BLaER1 treated with 17β-estradiol and CSF1 and Interleukin-3, amounts not matched to agents 10 nM and 100 nM (cell line): ENCODE measurements around the gene KRTAP10-7.
A peak's percentile ranks its signal among the peaks of the same experiment; 100 is the strongest.
"Not testable (repeated sequence)": the region's sequence is repeated elsewhere in the genome, so short reads cannot be mapped to it uniquely, and the experiment has no call there.

ENCODE experiments used
- H3K27ac ChIP-seq, 11 experiments: shearing (Covaris generic); formaldehyde crosslinking; 2 replicates each; pipeline ENCODE4 v1.8.1; 2022
- H3K27me3 ChIP-seq, 11 experiments: shearing (Covaris generic); formaldehyde crosslinking; 2 replicates each; pipeline ENCODE4 v1.8.1; 2022
- H3K36me3 ChIP-seq, 11 experiments: shearing (Covaris generic); formaldehyde crosslinking; 2 replicates each; pipeline ENCODE4 v1.8.1; 2022
- H3K4me1 ChIP-seq, 10 experiments: shearing (Covaris generic); formaldehyde crosslinking; 2 replicates each; pipeline ENCODE4 v1.8.1; 2022
- H3K4me2 ChIP-seq, 11 experiments: shearing (Covaris generic); formaldehyde crosslinking; 2 replicates each; pipeline ENCODE4 v1.8.1; 2022
- H3K4me3 ChIP-seq, 10 experiments: shearing (Covaris generic); formaldehyde crosslinking; 2 replicates each; pipeline ENCODE4 v1.8.1; 2022
- H3K9ac ChIP-seq, 11 experiments: shearing (Covaris generic); formaldehyde crosslinking; 2 replicates each; pipeline ENCODE4 v1.8.1; 2022
- H3K9me3 ChIP-seq, 11 experiments: shearing (Covaris generic); formaldehyde crosslinking; replicated peaks in 1 of 11; 2 replicates each; pipeline ENCODE4 v1.8.1; 2022
- H4K20me1 ChIP-seq, 11 experiments: shearing (Covaris generic); formaldehyde crosslinking; 2 replicates each; pipeline ENCODE4 v1.8.1; 2022
- Cebpa-rat ChIP-seq, 11 experiments: shearing (Covaris generic); IDR thresholded peaks; 2 replicates each; pipeline ENCODE4 v1.8.1; 2022

KRTAP10-7 gene

DNA sequence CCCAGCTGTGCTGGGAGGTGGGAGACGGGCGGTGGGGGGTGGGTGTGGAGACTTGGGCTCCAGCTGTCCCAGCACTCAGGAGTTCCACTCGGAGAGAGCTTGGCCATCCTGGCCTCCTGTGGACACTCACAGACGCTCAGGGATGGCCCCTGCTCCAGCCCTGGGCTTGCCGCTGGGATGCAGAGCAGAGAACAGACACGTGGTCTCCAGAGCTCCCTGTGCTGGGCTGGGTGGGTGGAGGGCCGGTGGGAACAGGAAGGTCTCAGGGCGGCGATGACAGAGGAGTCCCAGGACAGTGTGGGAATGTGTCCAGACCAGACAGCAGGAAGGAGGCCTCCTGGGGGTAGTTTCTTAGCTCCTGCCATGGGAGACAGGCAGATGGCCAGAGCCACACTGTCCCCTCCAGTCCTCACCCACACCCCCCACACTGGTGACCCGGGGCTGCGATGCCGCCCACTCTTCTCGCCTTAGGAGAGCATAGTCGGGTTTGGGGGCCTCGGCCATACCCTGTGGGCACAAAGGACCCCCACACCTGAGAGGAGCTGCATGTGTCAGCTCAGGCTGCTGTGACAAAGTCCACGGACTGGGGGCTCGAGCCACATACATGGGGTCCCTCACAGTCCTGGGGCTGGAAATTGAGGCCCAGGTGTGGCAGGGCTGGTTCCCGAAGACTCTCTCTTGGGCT is 28.5 kb downstream of the KRTAP10-7 start:
- Histone ChIP-seq H3K4me3 (no peak overlapping the region), H3K4me1 (peaks cover 0 to 21% (median 13%) of the 10 kb centered on the region in 10 experiments; a peak in 16 of 20 replicates), H3K9ac (no peak overlapping the region), H3K27me3 (no peaks in the 10 kb centered on the region), H3K9me3 (peaks cover 53 to 64% (median 56%) of the 10 kb centered on the region in 11 experiments), H3K36me3 (no peaks in the 10 kb centered on the region), H3K4me2 (no peak overlapping the region), H4K20me1 (no peaks in the 10 kb centered on the region), H3K27ac (no peak overlapping the region)
- no peak for TF ChIP-seq Cebpa-rat (IDR thresholded peaks at IDR 0.05)

GRCh38 chr21:44630440-44630839 is 30.0 kb downstream of the KRTAP10-7 start:
- Histone ChIP-seq H3K36me3 (no peaks in the 10 kb centered on the region), H3K27ac (no peak overlapping the region), H3K4me2 (peak overlapping the region in 9 of 11 experiments; percentile 3 to 64 (median 34); a peak in 14 of 22 replicates), H3K4me1 (peaks cover 0 to 21% (median 13%) of the 10 kb centered on the region in 10 experiments; a peak in 16 of 20 replicates), H4K20me1 (no peaks in the 10 kb centered on the region), H3K4me3 (no peak overlapping the region), H3K27me3 (no peaks in the 10 kb centered on the region), H3K9ac (no peak overlapping the region), H3K9me3 (peaks cover 37 to 51% (median 40%) of the 10 kb centered on the region in 11 experiments)
- TF ChIP-seq Cebpa-rat (IDR thresholded peaks at IDR 0.05) = no peak

DNA sequence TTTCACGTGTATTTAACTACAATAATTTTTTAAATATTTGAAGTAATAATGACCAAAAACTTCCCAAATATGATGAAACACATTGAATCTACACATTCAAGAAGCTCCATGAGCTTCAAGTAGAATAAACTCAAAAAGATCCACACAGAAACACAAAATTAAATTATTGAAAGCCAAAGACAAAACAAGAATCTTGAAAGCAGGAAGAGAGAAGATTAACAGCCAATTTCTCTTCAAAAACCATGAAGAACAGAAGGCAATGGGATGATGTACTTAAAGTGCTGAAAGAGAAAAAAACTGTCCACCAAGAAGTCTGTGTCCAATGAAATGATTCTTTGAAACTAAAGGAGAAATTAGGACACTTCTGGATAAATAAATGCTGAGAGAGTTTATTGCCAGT is 31.7 kb downstream of the KRTAP10-7 start:
- H3K4me1 ChIP-seq = peaks cover 0 to 19% (median 13%) of the 10 kb centered on the region in 10 experiments; a peak in 16 of 20 replicates
- no peak overlapping the region for H3K4me2 ChIP-seq
- no peak overlapping the region for H3K4me3 ChIP-seq
- H3K9me3 ChIP-seq = peaks cover 32 to 42% (median 35%) of the 10 kb centered on the region in 11 experiments
- no peaks in the 10 kb centered on the region for H3K36me3 ChIP-seq
- no peak overlapping the region for H3K9ac ChIP-seq
- H4K20me1 ChIP-seq = no peaks in the 10 kb centered on the region
- no peak for TF ChIP-seq Cebpa-rat (IDR thresholded peaks at IDR 0.05)
- no peaks in the 10 kb centered on the region for H3K27me3 ChIP-seq
- H3K27ac ChIP-seq = no peak overlapping the region

GRCh38 chr21:44636209-44637017 is 36.0 kb downstream of the KRTAP10-7 start:
- Histone ChIP-seq H3K36me3 (no peaks in the 10 kb centered on the region), H3K4me1 (no peaks in the 10 kb centered on the region), H3K4me2 (no peak overlapping the region), H4K20me1 (no peaks in the 10 kb centered on the region), H3K9me3 (peaks cover 29 to 38% (median 32%) of the 10 kb centered on the region in 11 experiments), H3K4me3 (no peak overlapping the region), H3K27ac (no peak overlapping the region), H3K9ac (no peak overlapping the region), H3K27me3 (no peaks in the 10 kb centered on the region)
- TF ChIP-seq Cebpa-rat (IDR thresholded peaks at IDR 0.05) = no peak

- Histone ChIP-seq H3K4me3 (no peak within 1 kb of the TSS), H3K4me1 (no peaks in the 10 kb centered on the region), H3K27ac (no peak within 1 kb of the TSS), H3K9ac (no peak within 1 kb of the TSS), H3K4me2 (no peak within 1 kb of the TSS), H4K20me1 (no peaks in the 10 kb centered on the region), H3K36me3 (no peaks in the 10 kb centered on the region), H3K9me3 (peaks cover 29 to 38% (median 31%) of the 10 kb centered on the region in 11 experiments), H3K27me3 (no peaks in the 10 kb centered on the region)
- no peak for TF ChIP-seq Cebpa-rat (IDR thresholded peaks at IDR 0.05)
These were observed 36.8 kb downstream of the KRTAP10-7 start, which contains the start of gene KRTAP10-10 for GRCh38 chr21:44637018-44637850. KRTAP10-10 (plus strand) TSS chr21:44637356; CDS start chr21:44637418, 62 bp downstream.

DNA sequence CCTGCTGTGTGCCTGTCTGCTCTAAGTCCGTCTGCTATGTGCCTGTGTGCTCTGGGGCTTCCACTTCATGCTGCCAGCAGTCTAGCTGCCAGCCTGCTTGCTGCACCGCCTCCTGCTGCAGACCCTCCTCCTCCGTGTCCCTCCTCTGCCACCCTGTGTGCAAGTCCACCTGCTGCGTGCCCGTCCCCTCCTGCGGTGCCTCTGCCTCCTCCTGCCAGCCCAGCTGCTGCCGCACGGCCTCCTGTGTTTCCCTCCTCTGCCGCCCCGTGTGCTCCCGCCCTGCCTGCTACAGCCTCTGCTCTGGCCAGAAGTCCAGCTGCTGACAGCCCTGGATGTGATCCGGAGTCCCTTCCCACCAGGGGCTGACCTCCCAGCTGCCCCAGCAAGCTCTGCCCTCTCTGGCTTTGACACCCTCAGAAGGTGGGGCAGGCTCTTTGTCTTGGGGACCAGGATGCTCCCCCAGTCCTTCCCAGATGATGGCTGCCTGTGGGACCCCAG is 37.5 kb downstream of the KRTAP10-7 start:
- not testable (repeated sequence) for H3K36me3 ChIP-seq, H3K4me1 ChIP-seq, H3K27me3 ChIP-seq, H3K27ac ChIP-seq, H3K9ac ChIP-seq, H3K4me3 ChIP-seq, H3K4me2 ChIP-seq, H4K20me1 ChIP-seq
- H3K9me3 ChIP-seq = peaks cover 31 to 40% (median 32%) of the 10 kb centered on the region in 11 experiments

DNA sequence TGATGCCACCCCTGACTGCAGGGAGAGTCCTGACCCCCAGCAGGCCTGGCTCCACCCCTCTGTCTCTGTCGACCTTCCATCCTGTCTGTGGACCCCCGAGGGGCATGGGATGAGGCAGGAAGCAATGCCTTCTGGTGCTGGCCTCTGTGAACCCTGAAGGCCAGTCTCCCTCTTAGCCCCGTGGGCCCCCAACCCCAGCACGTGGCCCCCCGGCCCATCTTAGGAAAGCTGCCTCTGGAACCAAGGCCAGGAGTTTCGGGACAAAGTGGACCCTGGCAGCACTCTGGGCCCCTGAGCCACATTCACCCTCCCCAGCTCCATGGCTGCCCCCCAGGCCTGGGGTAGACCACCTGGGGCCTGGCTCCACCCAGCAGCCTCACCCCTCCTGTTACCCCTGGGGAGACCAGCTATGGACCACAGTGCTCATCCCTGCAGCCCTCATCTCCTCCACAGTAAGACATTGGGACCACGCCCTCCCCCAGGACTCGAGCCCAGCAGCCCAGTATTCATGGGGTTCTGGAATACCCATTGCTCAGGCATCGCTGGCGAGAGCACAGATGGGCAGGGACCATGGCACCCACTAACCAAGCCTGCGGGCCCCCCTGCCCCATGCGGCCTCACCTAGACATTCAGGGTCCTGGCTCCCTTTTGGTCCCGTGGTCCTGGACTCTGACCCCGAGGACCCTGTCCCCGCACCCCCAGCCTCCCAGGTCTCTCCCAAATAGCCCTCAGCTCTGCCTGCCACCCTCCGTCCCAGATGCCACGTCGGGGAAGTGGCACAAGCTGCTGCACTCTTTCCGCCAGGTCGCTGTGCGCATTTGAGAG is 38.3 kb downstream of the KRTAP10-7 start:
- not testable (repeated sequence) for H3K9ac ChIP-seq, H3K27ac ChIP-seq, H3K27me3 ChIP-seq, H3K4me3 ChIP-seq, H3K4me2 ChIP-seq, H4K20me1 ChIP-seq, H3K4me1 ChIP-seq, H3K36me3 ChIP-seq
- peaks cover 39 to 48% (median 40%) of the 10 kb centered on the region in 11 experiments for H3K9me3 ChIP-seq

GRCh38 chr21:44639331-44639655 is 38.9 kb downstream of the KRTAP10-7 start:
- H3K4me1 ChIP-seq = no peaks in the 10 kb centered on the region
- no peaks in the 10 kb centered on the region for H3K36me3 ChIP-seq
- H3K27ac ChIP-seq = no peak overlapping the region
- no peak overlapping the region for H3K4me2 ChIP-seq
- no peak for TF ChIP-seq Cebpa-rat (IDR thresholded peaks at IDR 0.05)
- H4K20me1 ChIP-seq = no peaks in the 10 kb centered on the region
- H3K9me3 ChIP-seq = peaks cover 45 to 50% (median 46%) of the 10 kb centered on the region in 11 experiments
- H3K9ac ChIP-seq = no peak overlapping the region
- H3K4me3 ChIP-seq = no peak overlapping the region
- H3K27me3 ChIP-seq = no peaks in the 10 kb centered on the region
